WI38 (cell line): ENCODE results near the gene RNF26.
"Not testable (repeated sequence)": the region's sequence is repeated elsewhere in the genome, so short reads cannot be mapped to it uniquely, and the experiment has no call there.

Experiments used
- H3K4me3 ChIP-seq: 2 replicates; pipeline ENCODE4 v1.5.1; 2011; ENCODE audit warnings: low read depth, mild to moderate bottlenecking, control low read depth, low read length
- TF ChIP-seq, protein P1 (sequence below): IDR thresholded peaks from 2 replicates; pipeline ENCODE4 v1.5.1; 2012; ENCODE audit warnings: low read depth, mild to moderate bottlenecking, control low read depth, low read length

RNF26 gene

GRCh38 chr11:119380827-119381180 lies 46.5 kb downstream of the RNF26 start:
- TF ChIP-seq, protein P1, sequence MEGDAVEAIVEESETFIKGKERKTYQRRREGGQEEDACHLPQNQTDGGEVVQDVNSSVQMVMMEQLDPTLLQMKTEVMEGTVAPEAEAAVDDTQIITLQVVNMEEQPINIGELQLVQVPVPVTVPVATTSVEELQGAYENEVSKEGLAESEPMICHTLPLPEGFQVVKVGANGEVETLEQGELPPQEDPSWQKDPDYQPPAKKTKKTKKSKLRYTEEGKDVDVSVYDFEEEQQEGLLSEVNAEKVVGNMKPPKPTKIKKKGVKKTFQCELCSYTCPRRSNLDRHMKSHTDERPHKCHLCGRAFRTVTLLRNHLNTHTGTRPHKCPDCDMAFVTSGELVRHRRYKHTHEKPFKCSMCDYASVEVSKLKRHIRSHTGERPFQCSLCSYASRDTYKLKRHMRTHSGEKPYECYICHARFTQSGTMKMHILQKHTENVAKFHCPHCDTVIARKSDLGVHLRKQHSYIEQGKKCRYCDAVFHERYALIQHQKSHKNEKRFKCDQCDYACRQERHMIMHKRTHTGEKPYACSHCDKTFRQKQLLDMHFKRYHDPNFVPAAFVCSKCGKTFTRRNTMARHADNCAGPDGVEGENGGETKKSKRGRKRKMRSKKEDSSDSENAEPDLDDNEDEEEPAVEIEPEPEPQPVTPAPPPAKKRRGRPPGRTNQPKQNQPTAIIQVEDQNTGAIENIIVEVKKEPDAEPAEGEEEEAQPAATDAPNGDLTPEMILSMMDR: no peak
- peak overlapping the region; percentile 61 for H3K4me3 ChIP-seq

GRCh38 chr11:119381181-119381988 lies 47.1 kb downstream of the RNF26 start, which contains the start of gene USP2:
USP2 (minus strand) TSS chr11:119381690; CDS start chr11:119373480, 8,210 bp downstream.
- peak within 1 kb of the TSS; percentile 61 for H3K4me3 ChIP-seq
- TF ChIP-seq, protein P1: peak; percentile 73

DNA sequence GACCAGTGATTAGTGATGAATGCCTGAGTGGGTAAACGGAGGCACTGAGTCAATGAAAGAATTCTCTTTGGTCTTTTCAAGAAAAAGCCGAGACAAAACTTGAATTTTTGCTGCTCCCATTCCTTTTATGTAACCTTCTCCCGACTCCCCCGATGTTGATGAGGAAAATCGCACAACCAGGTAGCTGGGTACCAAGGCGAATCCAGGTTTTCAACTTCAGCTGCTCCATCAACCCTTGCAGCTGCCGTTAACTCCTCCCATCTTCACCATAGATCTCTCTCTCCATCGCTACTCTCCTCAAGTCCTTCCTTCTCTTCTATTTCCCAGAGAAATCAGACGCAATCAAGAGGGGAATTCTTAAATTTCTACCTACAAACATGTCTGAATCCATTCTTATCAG lies 47.8 kb downstream of the RNF26 start:
- TF ChIP-seq, protein P1: no peak
- H3K4me3 ChIP-seq: peak overlapping the region; percentile 61

DNA sequence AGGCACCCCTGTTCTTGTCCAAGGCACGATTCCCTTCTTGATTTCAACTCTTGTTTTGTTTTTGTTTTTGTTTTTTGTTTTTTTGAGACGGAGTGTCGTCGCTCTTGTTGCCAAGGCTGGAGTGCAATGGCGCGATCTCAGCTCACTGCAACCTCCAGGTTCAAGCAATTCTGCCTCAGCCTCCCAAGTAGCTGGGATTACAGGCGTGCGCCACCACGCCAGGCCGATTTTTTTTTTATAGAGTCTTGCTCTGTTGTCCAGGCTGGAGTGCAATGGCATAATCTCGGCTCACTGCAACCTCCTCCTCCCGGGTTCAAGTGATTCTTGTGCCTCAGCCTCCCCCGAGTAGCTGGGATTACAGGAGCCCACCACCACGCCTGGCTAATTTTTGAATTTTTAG lies 48.2 kb downstream of the RNF26 start:
- H3K4me3 ChIP-seq: not testable (repeated sequence)

DNA sequence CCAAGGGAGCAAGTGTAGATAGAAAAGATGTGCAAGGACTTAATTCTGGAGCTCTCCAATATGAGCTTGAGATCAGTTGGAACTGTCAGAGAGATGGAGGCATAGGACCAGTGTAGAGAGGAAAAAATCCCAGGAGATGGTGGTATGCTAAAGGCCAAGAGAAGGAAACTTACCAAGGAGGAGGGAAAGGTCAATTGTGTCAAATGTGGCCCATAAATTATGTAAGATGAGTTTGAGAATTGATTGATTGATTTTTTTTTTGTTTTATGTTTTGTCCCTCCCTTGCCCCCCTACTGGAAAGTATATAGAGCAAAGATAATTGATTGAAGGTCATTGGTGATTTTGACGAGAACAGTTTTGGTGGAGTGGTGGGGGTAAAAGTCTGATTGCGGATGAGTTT lies 50.0 kb downstream of the RNF26 start:
- TF ChIP-seq, protein P1: no peak
- H3K4me3 ChIP-seq: no peak overlapping the region
